Erythroblast (primary cell): ENCODE measurements around the gene BORA.

ENCODE experiments used
- DNase-seq, 2 experiments: peaks; one replicate each; lab custom pipeline; 2025; lab: John Stamatoyannopoulos, UW
- GATA1 ChIP-seq: IDR thresholded peaks from 2 replicates; pipeline ENCODE4 v1.6.1; 2011; ENCODE audit warnings: low read depth, mild to moderate bottlenecking, control low read depth, low read length, moderate library complexity
- POLR2A ChIP-seq: IDR thresholded peaks from 2 replicates; pipeline ENCODE4 v1.6.1; 2011; ENCODE audit warnings: mild to moderate bottlenecking, low read length

The BORA gene

DNA sequence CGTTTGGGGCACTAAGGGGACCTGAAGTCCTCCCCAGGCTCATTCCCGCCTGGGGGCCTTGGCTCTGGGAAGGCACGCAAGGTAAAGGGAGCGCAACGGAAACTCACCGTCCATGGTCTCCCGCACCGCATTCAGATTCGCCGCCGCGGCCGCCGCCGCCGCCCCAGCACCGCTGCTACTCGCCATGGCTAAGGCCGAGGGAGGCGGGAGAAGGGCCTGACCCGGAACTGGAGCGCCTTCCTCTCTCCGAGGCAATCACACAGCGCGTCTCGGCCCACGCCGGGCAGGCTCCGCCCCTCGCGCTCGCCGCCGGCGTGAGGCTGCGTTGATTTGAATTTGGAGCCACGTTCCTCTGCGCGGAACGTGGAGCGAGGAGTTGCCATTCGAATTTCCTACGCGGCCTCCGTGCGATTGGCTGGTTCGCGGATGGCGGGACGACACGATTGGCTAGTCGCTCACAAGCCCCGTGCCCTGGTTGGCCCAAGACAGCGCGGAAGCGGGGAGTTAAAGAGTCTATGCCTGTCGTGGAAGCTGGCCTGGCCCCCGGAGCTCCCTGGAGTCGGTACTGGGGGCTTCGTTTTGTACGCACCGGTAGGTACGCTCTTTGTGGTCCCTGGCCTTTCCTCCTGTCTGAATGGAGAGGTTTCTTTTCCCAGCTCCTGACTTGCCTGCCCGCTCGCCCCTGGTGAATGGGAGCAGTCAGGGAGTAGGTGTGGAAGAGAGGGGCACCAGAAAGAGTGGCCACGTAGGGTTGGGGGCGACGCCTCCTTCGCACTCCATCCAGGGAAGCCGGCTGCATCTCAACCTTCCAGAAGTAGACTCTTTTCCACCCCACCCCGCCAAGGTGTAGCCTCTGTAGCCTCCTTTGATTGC lies at the start of gene BORA, which contains the start of gene MZT1:
Gene BORA, plus strand, starts transcription at position 507 of the 873 bp plus-strand sequence. CDS start 1,018 bp downstream, outside the sequence.
Gene MZT1, minus strand, starts transcription at position 213 of the 873 bp plus-strand sequence. Its CDS starts 27 bp downstream, at position 186.
- DNase-seq, result peak; percentile 97
- peak; percentile 89 for TF ChIP-seq POLR2A
- TF ChIP-seq GATA1, result no peak

- TF ChIP-seq POLR2A, result no peak
- TF ChIP-seq GATA1, result no peak
- no peak for DNase-seq
Measured at GRCh38 chr13:72678312-72678711, 49.4 kb upstream of the BORA start.

DNA sequence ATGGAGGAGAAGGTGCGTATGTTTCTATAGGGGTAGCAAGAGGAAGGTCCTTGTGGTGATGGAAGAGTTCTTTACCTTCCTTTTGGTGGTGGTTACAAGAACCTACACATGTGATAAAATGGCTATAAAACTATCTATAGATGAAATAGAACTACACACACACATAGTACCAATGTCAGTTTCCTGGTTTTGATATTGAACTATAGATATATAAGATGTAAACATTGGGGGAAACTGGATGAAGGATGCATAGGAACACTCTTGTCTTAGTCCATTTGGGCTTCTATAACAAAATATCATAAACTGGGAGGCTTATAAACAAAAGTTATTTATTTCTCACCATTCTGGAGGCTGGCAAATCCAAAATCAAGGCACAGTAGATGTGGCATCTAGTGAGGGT lies 47.4 kb upstream of the BORA start:
- TF ChIP-seq GATA1 (no peak), POLR2A (no peak)

DNA sequence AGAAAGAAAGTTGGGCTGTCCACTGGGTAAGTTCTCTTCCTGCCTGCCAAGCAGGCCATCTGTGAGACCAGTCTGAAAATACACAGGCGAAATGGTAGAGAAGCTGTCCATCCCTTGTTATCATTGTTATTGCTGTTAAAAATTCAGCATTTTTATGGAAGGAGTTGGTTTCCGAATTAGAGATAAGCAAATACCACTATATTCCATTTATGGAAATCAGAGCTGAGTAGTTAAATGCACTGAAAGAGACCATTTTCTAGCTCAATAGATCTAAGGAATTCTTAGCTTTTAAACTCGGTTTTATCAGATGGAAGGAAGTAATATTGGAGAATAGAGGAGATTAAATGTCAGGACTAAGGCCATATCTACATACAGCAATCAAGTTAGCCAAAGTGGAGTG lies 41.0 kb upstream of the BORA start:
- DNase-seq, result no peak
- TF ChIP-seq GATA1 (no peak), POLR2A (no peak)

More for the DNA sequence above, 47.4 kb upstream of the BORA start:
- no peak for DNase-seq

GRCh38 chr13:72689181-72689696 lies 38.5 kb upstream of the BORA start:
- DNase-seq, result no peak
- no peak for TF ChIP-seq POLR2A
- no peak for TF ChIP-seq GATA1

- TF ChIP-seq POLR2A (no peak), GATA1 (no peak)
- DNase-seq, result no peak
Measured at GRCh38 chr13:72692884-72693514, 34.7 kb upstream of the BORA start.

DNA sequence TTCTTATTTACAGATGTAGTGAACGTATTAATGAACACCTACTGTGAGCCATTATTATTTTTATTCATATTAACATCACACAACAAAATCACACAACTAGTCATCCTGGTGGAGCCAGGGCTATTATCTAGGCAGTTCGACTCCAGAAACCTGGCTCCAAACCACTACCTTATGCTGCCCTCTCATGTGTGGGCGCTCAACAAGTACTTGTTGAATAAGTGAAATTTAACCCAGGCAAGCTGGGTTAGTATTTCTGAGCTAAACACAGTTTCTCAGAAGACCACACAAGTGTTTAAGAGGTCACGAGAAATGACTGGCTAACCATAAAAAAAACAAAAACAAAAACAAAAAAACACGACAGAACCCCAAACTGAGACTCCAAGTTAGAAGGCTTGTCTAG lies 33.9 kb upstream of the BORA start:
- DNase-seq, result no peak
- no peak for TF ChIP-seq POLR2A

GRCh38 chr13:72694314-72694713 lies 33.4 kb upstream of the BORA start:
- TF ChIP-seq POLR2A (no peak), GATA1 (no peak)

DNA sequence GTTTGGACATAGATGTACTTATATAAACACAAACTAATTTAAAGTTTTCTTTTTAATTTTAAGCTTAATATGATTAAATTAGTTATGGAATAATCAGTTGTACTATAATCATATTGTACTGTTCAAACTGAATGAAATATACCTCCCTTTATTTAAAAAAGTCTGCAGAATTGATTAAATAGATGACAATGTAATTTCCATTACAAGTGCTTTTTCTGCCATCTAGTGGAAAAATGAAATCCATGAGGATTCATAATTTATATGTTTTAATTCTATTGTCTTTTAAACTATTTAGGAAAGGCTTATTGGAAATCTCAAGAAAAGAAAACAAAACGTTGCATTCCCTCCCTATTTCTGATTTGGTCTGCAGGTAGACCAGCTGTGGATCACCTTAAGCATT lies 31.1 kb upstream of the BORA start:
- TF ChIP-seq POLR2A (no peak), GATA1 (no peak)
- DNase-seq, result peak in 1 of 2 experiments; percentile 4

More at GRCh38 chr13:72694314-72694713, 33.4 kb upstream of the BORA start:
- DNase-seq, result no peak

DNA sequence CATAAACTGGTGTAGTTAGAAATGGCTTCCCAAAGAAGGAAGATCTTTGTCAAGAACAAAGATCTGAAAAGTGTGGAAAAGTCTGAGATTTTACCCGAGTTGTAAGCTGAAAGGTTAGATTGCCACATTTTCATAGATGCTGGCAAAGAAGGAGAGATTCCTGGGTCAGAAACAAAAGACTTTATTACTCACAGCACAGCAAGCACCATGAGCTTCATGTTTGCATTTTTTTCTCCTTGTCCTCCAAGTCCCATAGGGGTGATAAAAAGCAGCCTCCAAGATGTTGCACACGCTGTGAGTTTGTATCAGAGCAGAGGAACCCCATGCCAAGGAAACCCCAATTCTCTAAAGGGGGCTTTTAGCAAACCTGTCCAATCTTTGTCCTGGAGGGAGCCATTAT lies 29.6 kb upstream of the BORA start:
- TF ChIP-seq POLR2A, result no peak
- TF ChIP-seq GATA1, result no peak
- DNase-seq, result no peak

DNA sequence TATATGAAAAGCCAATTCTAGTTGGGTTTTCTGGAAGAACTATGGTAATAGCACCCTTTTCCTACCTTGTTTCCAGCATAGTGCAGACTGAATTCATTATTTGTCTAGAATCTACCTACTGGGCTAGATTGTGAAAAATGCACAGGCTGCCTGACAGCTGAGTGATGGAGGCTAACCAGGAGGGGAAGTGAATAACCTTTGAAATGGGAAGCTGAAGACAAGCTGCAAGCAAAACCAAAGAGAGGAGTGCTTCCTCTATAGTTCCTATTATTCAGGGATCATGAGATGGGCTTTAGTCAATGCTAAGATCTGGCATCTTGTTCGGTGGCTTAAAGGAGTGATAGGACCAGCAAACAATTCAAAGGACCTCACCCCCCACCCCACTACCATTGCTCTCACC lies 27.2 kb upstream of the BORA start:
- DNase-seq, result no peak
- no peak for TF ChIP-seq POLR2A
- TF ChIP-seq GATA1, result no peak

GRCh38 chr13:72716776-72717175 lies 10.9 kb upstream of the BORA start:
- no peak for DNase-seq
- TF ChIP-seq POLR2A (no peak), GATA1 (no peak)

GRCh38 chr13:72726185-72726584 lies 1.5 kb upstream of the BORA start:
- peak; percentile 14 to 38 for DNase-seq
